ENCODE data around the gene MYO15B. TPM values are rescaled to one million over a fixed set of nuclear protein-coding genes. Genes with fewer than 3 reads are reported as not detected.

MYO15B gene
- total RNA-seq, 4 donors from 2014 or later = 4.5 to 34.6 (median 14.3) TPM

GRCh38 chr17:75634376-75634740, 46.8 kb downstream of the MYO15B start:
- no peak overlapping the region for H3K4me3 ChIP-seq
- no peaks in the 10 kb centered on the region for H3K9me3 ChIP-seq
- H3K27me3 ChIP-seq = no peaks in the 10 kb centered on the region
- in situ Hi-C loops (cut with MboI; ENCODE audit: low sequenced_read_pairs in 4 of 4) = loop anchor here in 1 of 4 donors (10.0 kb wide), 1 partner anchor 110 kb away; no protein-coding TSS in a partner anchor
- intact Hi-C loops (cut with DNase I; ENCODE audit: low total_unique reads) = loop anchor here (10.0 kb wide), 1 partner anchor 60 kb away; no protein-coding TSS in a partner anchor
- peak overlapping the region; percentile 43 to 84 (median 76) for H3K27ac ChIP-seq
- H3K4me1 ChIP-seq = peaks cover 38 to 39% of the 10 kb centered on the region in 2 donors
- no peak for ATAC-seq
- DNase-seq = no peak
- TF ChIP-seq, protein P1, sequence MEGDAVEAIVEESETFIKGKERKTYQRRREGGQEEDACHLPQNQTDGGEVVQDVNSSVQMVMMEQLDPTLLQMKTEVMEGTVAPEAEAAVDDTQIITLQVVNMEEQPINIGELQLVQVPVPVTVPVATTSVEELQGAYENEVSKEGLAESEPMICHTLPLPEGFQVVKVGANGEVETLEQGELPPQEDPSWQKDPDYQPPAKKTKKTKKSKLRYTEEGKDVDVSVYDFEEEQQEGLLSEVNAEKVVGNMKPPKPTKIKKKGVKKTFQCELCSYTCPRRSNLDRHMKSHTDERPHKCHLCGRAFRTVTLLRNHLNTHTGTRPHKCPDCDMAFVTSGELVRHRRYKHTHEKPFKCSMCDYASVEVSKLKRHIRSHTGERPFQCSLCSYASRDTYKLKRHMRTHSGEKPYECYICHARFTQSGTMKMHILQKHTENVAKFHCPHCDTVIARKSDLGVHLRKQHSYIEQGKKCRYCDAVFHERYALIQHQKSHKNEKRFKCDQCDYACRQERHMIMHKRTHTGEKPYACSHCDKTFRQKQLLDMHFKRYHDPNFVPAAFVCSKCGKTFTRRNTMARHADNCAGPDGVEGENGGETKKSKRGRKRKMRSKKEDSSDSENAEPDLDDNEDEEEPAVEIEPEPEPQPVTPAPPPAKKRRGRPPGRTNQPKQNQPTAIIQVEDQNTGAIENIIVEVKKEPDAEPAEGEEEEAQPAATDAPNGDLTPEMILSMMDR (IDR thresholded peaks at IDR 0.05 in 4 of 5, conservative IDR thresholded peaks at IDR 0.05 in 1 of 5) = no peak
- no peak for TF ChIP-seq POLR2A (IDR thresholded peaks at IDR 0.05)
- no peaks in the 10 kb centered on the region for H3K36me3 ChIP-seq

- Histone ChIP-seq H3K4me3 (no peak overlapping the region), H3K36me3 (no peaks in the 10 kb centered on the region), H3K27ac (no peak overlapping the region), H3K4me1 (peaks cover 38 to 39% of the 10 kb centered on the region in 2 donors), H3K27me3 (no peaks in the 10 kb centered on the region), H3K9me3 (no peaks in the 10 kb centered on the region)
- intact Hi-C loops (cut with DNase I; ENCODE audit: low total_unique reads) = loop anchor here (10.0 kb wide), 1 partner anchor 60 kb away; no protein-coding TSS in a partner anchor
- in situ Hi-C loops (cut with MboI; ENCODE audit: low sequenced_read_pairs in 4 of 4) = loop anchor here in 1 of 4 donors (10.0 kb wide), 1 partner anchor 110 kb away; no protein-coding TSS in a partner anchor
- DNase-seq (no peak), ATAC-seq (no peak)
- TF ChIP-seq POLR2A (IDR thresholded peaks at IDR 0.05) = no peak
- TF ChIP-seq, protein P1 (IDR thresholded peaks at IDR 0.05 in 4 of 5, conservative IDR thresholded peaks at IDR 0.05 in 1 of 5) = no peak
These were observed 47.4 kb downstream of the MYO15B start for GRCh38 chr17:75634754-75635609.

- H3K9me3 ChIP-seq = no peaks in the 10 kb centered on the region
- TF ChIP-seq, protein P1 (IDR thresholded peaks at IDR 0.05 in 4 of 5, conservative IDR thresholded peaks at IDR 0.05 in 1 of 5) = no peak
- TF ChIP-seq POLR2A (IDR thresholded peaks at IDR 0.05) = no peak
- H3K27ac ChIP-seq = peak overlapping the region; percentile 1 to 67 (median 48)
- H3K4me1 ChIP-seq = peaks cover 38 to 39% of the 10 kb centered on the region in 2 donors
- peak in 1 of 2 donors; percentile 6 for ATAC-seq
- no peaks in the 10 kb centered on the region for H3K27me3 ChIP-seq
- H3K36me3 ChIP-seq = no peaks in the 10 kb centered on the region
- intact Hi-C loops (cut with DNase I; ENCODE audit: low total_unique reads) (loop anchor here (10.0 kb wide), 1 partner anchor 59 kb away; no protein-coding TSS in a partner anchor), in situ Hi-C loops (cut with MboI; ENCODE audit: low sequenced_read_pairs in 4 of 4) (loop anchor here in 1 of 4 donors (10.0 kb wide), 1 partner anchor 109 kb away; no protein-coding TSS in a partner anchor)
- no peak overlapping the region for H3K4me3 ChIP-seq
- peak; percentile 17 to 56 for DNase-seq
These were observed 48.1 kb downstream of the MYO15B start for GRCh38 chr17:75635610-75636202.

DNA sequence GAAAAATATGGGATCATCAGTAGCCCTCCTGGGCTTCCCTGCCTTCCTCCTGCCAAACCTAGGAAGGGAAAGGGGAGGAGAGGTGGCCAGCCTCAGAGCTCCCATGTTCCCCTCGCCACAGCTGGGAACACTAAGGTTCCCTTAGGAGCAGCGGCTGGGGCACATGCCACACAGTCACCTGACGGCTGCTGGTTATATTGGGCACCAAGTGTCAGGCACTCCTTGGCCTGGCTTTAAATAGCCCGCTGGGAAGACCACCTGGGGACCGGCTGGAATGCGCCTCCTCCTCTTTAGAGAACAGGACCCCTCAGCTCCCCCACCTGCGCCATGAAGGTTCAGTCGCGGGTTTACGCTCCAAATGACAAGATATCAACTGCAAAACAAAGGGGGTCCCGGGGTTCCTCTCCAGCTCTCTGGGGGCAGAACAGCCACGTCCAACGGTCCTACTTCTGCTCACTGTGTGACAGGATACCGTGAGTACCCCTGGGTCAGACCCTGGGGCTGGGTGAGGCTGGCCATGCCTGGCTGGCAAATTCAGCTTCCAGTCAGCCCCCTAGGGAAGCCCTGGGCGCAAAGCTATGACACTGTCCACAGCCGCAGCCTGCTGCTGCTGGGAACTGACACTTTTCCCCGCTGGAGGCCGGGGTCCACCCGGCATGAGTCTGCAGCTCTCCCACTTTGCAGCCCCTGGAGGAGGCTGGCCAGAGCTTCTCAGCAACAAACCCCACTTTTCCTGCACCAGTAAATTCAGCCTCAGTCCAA, 49.0 kb downstream of the MYO15B start:
- Histone ChIP-seq H3K36me3 (no peaks in the 10 kb centered on the region), H3K9me3 (no peaks in the 10 kb centered on the region), H3K4me1 (peaks cover 38 to 39% of the 10 kb centered on the region in 2 donors), H3K4me3 (no peak overlapping the region), H3K27ac (peak overlapping the region in 3 of 4 donors; percentile 36 to 67 (median 60)), H3K27me3 (no peaks in the 10 kb centered on the region)
- in situ Hi-C loops (cut with MboI; ENCODE audit: low sequenced_read_pairs in 4 of 4) (loop anchor here in 1 of 4 donors (10.0 kb wide), 1 partner anchor 108 kb away; no protein-coding TSS in a partner anchor), intact Hi-C loops (cut with DNase I; ENCODE audit: low total_unique reads) (loop anchor here (10.0 kb wide), 1 partner anchor 58 kb away; no protein-coding TSS in a partner anchor)
- TF ChIP-seq, protein P1 (IDR thresholded peaks at IDR 0.05 in 4 of 5, conservative IDR thresholded peaks at IDR 0.05 in 1 of 5) = no peak
- no peak for TF ChIP-seq POLR2A (IDR thresholded peaks at IDR 0.05)
- ATAC-seq (peak in 1 of 2 donors; percentile 20), DNase-seq (peak; percentile 30 to 39)
